HEK293T (cell line): ENCODE data around the gene CDH12.
"Not testable (repeated sequence)": the region's sequence is repeated elsewhere in the genome, so short reads cannot be mapped to it uniquely, and the experiment has no call there.

Experiments used
- ARNT ChIP-seq: fragments of 450-650 bp; IDR thresholded peaks from 2 replicates; pipeline ENCODE4 v1.6.1; 2017; ENCODE audit warnings: mild to moderate bottlenecking
- CTBP1 ChIP-seq: fragments of 450-650 bp; IDR thresholded peaks from 2 replicates; pipeline ENCODE4 v1.6.1; 2016; ENCODE audit warnings: borderline replicate concordance
- FOXA1 ChIP-seq: fragments of 450-650 bp; IDR thresholded peaks from 2 replicates; pipeline ENCODE4 v1.6.1; 2016; ENCODE audit warnings: mild to moderate bottlenecking
- FOXK2 ChIP-seq: fragments of 450-650 bp; IDR thresholded peaks from 2 replicates; pipeline ENCODE4 v1.6.1; 2016; ENCODE audit warnings: mild to moderate bottlenecking
- FOXM1 ChIP-seq: fragments of 450-650 bp; IDR thresholded peaks from 2 replicates; pipeline ENCODE4 v1.6.1; 2017; ENCODE audit warnings: mild to moderate bottlenecking, borderline replicate concordance
- LEF1 ChIP-seq: fragments of 450-650 bp; IDR thresholded peaks from 2 replicates; pipeline ENCODE4 v1.6.1; 2017; ENCODE audit warnings: mild to moderate bottlenecking, borderline replicate concordance
- SP1 ChIP-seq: fragments of 450-650 bp; IDR thresholded peaks from 2 replicates; pipeline ENCODE4 v1.6.1; 2017
- SUZ12 ChIP-seq: fragments of 450-650 bp; IDR thresholded peaks from 2 replicates; pipeline ENCODE4 v1.6.1; 2016; ENCODE audit warnings: mild to moderate bottlenecking
- TARDBP ChIP-seq: fragments of 450-650 bp; IDR thresholded peaks from 2 replicates; pipeline ENCODE4 v1.6.1; 2016
- ZNF384 ChIP-seq: fragments of 450-650 bp; IDR thresholded peaks from 2 replicates; pipeline ENCODE4 v1.6.1; 2016

DNA sequence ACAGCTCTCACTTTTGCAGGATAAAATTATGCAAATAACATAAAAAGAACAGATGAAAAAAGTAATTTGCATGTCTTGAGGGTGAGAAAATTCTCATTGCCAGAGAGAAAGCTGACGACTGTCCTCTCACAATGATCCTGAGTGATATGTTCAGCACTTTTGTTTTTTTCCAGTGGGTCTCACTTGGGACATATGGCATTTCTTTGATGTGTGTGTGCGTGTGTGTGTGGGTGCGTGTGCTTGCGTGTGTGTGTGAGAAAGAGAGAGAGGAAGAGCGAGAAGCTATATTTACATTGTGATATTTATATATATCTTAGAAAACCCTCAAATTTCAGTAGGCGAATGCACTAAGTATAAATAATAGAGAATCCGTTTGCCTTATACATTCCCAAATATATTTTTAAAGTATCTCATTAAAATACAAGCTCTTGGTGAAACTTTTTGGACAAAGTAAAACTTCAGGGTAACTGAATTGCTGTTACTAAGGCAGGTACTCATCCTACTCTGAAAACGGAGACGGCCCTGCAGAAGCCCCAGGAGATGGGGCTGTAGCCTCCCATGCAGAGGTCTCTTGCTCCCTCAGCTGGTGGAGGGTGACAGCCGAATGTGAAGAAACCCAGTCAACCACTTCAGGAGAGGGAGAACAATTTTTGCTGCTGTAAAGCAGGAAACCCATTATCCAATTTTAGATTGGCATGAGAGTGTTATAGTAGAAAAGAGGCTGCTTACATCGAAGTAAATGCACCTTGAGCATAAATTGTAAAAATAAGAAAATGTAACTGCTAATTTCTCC, 639.2 kb downstream of the CDH12 start:
- TF ChIP-seq CTBP1, TARDBP, LEF1, FOXM1, ZNF384, SUZ12, FOXA1, FOXK2, SP1, ARNT: not testable (repeated sequence)
